Activated CD8-positive, alpha-beta T cell treated with anti-CD3 and anti-CD28 coated beads for 36 hours (primary cell): ENCODE measurements around the gene GCNT2. TPM values are rescaled to one million over a fixed set of nuclear protein-coding genes. Genes with fewer than 3 reads are reported as not detected.

ENCODE experiments used
- ATAC-seq: fragments of 200-7000 bp; cut with Tn5 transposase; one replicate; pipeline ENCODE4 v1.10.0; 2021; ENCODE audit warnings: mild to moderate bottlenecking, moderate library complexity
- CTCF ChIA-PET: fragments of 350-600 bp; sonication (Branson Sonifier 250); formaldehyde crosslinking; loops from one replicate; lab custom pipeline; 2021; ENCODE audit warnings: antibody characterized with exemption; lab: Charles Lee
- POLR2A ChIA-PET: fragments of 350-600 bp; sonication (Branson Sonifier 250); formaldehyde crosslinking; loops from one replicate; lab custom pipeline; 2021; ENCODE audit warnings: antibody characterized with exemption; lab: Charles Lee
- DNase-seq: peaks from one replicate; pipeline ENCODE4 v3.0.0-alpha.2; 2020
- H3K27ac Mint-ChIP-seq: one replicate; pipeline ENCODE4 v1.8.0; 2021; ENCODE audit warnings: mild to moderate bottlenecking, mixed read lengths
- H3K27me3 Mint-ChIP-seq: one replicate; pipeline ENCODE4 v1.8.0; 2021; ENCODE audit warnings: mixed read lengths
- H3K36me3 Mint-ChIP-seq: one replicate; pipeline ENCODE4 v1.8.0; 2021; ENCODE audit warnings: low read depth, mixed read lengths
- H3K4me1 Mint-ChIP-seq: one replicate; pipeline ENCODE4 v1.8.0; 2021; ENCODE audit warnings: low read depth, mixed read lengths
- H3K4me3 Mint-ChIP-seq: one replicate; pipeline ENCODE4 v1.8.0; 2021; ENCODE audit warnings: mild to moderate bottlenecking, moderate library complexity, mixed read lengths
- H3K9me3 Mint-ChIP-seq: one replicate; pipeline ENCODE4 v1.8.0; 2021; ENCODE audit warnings: mixed read lengths
- intact Hi-C: fragments of 100-400 bp; cut with micrococcal nuclease; formaldehyde crosslinking; loops from one replicate; pipeline ENCODE4 v1.10.0; 2022
- total RNA-seq, 2 experiments: library from RNA; stranded (reverse); gene quantifications; one replicate each; pipeline ENCODE4 v1.2.3, GENCODE V29; 2021
- TF ChIP-seq, protein P1 (sequence below): fragments of 200-600 bp; IDR thresholded peaks from one replicate; pipeline ENCODE4 v1.8.0; 2022; ENCODE audit warnings: antibody characterized with exemption, mild to moderate bottlenecking

The GCNT2 gene
- total RNA-seq, 2 experiments from 2014 or later: 2.3 to 2.7 TPM

DNA sequence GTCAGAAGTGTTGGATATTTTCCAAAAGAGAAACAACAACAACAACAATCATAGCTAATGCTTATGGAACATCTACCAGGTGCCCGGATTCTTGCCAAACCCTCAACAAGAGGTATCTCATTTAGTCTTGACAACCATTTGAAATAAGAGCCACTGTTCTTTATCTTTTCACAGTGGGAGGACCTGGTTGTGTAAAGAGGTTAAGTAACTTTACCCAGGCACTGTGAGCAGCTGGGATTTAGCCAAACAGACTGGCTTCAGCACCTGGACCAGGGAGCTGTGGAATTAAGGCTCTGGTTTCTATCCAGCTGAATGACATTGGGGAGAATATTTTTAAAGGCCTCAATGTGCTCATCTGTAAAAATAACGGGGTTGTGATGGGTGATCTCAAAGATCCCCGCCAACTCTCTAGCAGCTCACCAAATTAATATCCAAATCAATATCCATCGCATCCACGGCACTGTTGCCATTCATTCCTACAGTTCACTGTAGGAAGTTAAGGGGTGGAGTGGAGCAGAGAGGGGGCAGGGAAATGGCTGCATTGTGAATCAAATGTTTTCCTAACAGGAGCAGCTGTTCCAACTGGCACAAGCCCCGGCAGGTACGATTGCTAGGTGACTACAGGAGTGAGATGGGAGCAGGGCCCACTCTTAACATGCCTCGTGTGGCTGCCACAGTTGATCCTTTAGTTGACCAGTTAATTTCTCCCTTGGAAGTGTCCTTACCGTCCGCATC lies 61.8 kb downstream of the GCNT2 start:
- intact Hi-C loops: no loop called here
- peaks cover 11% of the 10 kb centered on the region for H3K4me1 Mint-ChIP-seq
- H3K9me3 Mint-ChIP-seq: no peaks in the 10 kb centered on the region
- ChIA-PET POLR2A (no interaction called here), CTCF (no interaction called here)
- H3K4me3 Mint-ChIP-seq: no peak overlapping the region
- no peak for DNase-seq
- H3K27ac Mint-ChIP-seq: no peak overlapping the region
- H3K36me3 Mint-ChIP-seq: no peaks in the 10 kb centered on the region
- TF ChIP-seq, protein P1, sequence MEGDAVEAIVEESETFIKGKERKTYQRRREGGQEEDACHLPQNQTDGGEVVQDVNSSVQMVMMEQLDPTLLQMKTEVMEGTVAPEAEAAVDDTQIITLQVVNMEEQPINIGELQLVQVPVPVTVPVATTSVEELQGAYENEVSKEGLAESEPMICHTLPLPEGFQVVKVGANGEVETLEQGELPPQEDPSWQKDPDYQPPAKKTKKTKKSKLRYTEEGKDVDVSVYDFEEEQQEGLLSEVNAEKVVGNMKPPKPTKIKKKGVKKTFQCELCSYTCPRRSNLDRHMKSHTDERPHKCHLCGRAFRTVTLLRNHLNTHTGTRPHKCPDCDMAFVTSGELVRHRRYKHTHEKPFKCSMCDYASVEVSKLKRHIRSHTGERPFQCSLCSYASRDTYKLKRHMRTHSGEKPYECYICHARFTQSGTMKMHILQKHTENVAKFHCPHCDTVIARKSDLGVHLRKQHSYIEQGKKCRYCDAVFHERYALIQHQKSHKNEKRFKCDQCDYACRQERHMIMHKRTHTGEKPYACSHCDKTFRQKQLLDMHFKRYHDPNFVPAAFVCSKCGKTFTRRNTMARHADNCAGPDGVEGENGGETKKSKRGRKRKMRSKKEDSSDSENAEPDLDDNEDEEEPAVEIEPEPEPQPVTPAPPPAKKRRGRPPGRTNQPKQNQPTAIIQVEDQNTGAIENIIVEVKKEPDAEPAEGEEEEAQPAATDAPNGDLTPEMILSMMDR: no peak
- H3K27me3 Mint-ChIP-seq: no peaks in the 10 kb centered on the region
- peak; percentile 24 for ATAC-seq

DNA sequence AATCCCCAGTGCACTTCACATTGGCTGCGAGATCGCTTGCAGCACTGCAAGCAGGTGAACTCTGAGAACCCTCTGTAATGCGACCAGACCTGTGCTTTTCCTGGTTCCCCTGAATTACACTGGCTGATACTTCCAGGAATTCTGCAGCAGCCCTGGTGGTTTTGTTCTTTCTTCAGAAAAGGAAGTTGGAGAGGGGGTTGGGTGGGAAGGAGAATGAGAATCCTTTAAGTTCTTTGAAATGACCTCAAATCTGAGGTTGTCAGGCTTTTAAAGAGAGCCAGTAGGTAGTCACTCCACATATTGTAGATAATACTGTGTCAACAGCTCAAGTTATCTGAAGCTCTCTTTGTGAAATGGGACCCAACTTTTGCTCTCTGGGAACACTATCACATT lies 62.4 kb downstream of the GCNT2 start:
- Mint-ChIP-seq H3K27ac (peak overlapping the region; percentile 4), H3K9me3 (no peaks in the 10 kb centered on the region), H3K27me3 (no peaks in the 10 kb centered on the region), H3K4me1 (peaks cover 11% of the 10 kb centered on the region), H3K36me3 (no peaks in the 10 kb centered on the region), H3K4me3 (no peak overlapping the region)
- TF ChIP-seq, protein P1: no peak
- ChIA-PET CTCF (no interaction called here), POLR2A (no interaction called here)
- DNase-seq (no peak), ATAC-seq (peak; percentile 13)
- intact Hi-C loops: no loop called here

GRCh38 chr6:10584607-10585006 lies 63.5 kb downstream of the GCNT2 start:
- Mint-ChIP-seq H3K4me3 (no peak overlapping the region), H3K27ac (no peak overlapping the region), H3K9me3 (no peaks in the 10 kb centered on the region), H3K36me3 (no peaks in the 10 kb centered on the region), H3K4me1 (peaks cover 11% of the 10 kb centered on the region), H3K27me3 (no peaks in the 10 kb centered on the region)
- TF ChIP-seq, protein P1: no peak
- POLR2A ChIA-PET: no interaction called here
- intact Hi-C loops: no loop called here
- DNase-seq: no peak
- CTCF ChIA-PET: no interaction called here
- ATAC-seq: no peak

GRCh38 chr6:10585209-10585845 lies 64.2 kb downstream of the GCNT2 start:
- no peak for ATAC-seq
- no peaks in the 10 kb centered on the region for H3K9me3 Mint-ChIP-seq
- no peak for DNase-seq
- TF ChIP-seq, protein P1: no peak
- H3K36me3 Mint-ChIP-seq: no peaks in the 10 kb centered on the region
- POLR2A ChIA-PET: no interaction called here
- intact Hi-C loops: no loop called here
- no peaks in the 10 kb centered on the region for H3K27me3 Mint-ChIP-seq
- no peak overlapping the region for H3K4me3 Mint-ChIP-seq
- CTCF ChIA-PET: interaction anchor here (0.7 kb wide), 1 partner anchor 17 kb away, joined by 3 read pairs; no protein-coding TSS in a partner anchor
- H3K4me1 Mint-ChIP-seq: peaks cover 11% of the 10 kb centered on the region
- H3K27ac Mint-ChIP-seq: no peak overlapping the region

DNA sequence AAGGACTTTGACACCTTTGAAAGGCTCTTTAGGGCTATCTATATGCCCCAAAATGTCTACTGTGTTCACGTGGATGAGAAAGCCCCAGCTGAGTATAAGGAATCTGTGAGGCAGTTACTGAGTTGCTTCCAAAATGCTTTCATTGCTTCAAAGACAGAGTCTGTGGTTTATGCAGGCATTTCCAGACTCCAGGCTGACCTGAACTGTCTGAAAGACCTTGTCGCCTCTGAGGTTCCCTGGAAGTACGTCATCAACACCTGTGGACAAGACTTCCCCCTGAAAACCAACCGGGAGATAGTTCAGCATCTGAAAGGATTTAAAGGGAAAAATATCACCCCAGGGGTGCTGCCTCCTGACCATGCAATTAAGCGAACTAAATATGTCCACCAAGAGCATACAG lies 65.2 kb downstream of the GCNT2 start:
- no peaks in the 10 kb centered on the region for H3K9me3 Mint-ChIP-seq
- intact Hi-C loops: no loop called here
- CTCF ChIA-PET: no interaction called here
- TF ChIP-seq, protein P1: no peak
- DNase-seq (no peak), ATAC-seq (no peak)
- H3K27ac Mint-ChIP-seq: no peak overlapping the region
- H3K4me3 Mint-ChIP-seq: no peak overlapping the region
- H3K4me1 Mint-ChIP-seq: peaks cover 11% of the 10 kb centered on the region
- POLR2A ChIA-PET: no interaction called here
- H3K36me3 Mint-ChIP-seq: no peaks in the 10 kb centered on the region
- H3K27me3 Mint-ChIP-seq: no peaks in the 10 kb centered on the region
